RWPE2 (cell line): ENCODE results near the gene MACROD2.

Experiments used
- ATAC-seq: fragments of 200-7000 bp; cut with Tn5 transposase; 3 replicates; pipeline ENCODE4 v1.9.1; 2021; ENCODE audit warnings: low read depth
- DNase-seq: peaks from one replicate; pipeline ENCODE4 v3.0.0-alpha.2; 2020; ENCODE audit warnings: low spot score
- H3K27ac ChIP-seq: fragments of 450-650 bp; 2 replicates; pipeline ENCODE4 v1.5.1; 2017; ENCODE audit warnings: mild to moderate bottlenecking; ENCODE audit not compliant: poor library complexity, severe bottlenecking
- H3K27me3 ChIP-seq: fragments of 250-450 bp; sonication (Bioruptor Pico); 2 replicates; pipeline ENCODE4 v1.5.1; 2021; ENCODE audit warnings: mild to moderate bottlenecking, moderate library complexity; ENCODE audit not compliant: insufficient read depth, poor library complexity, severe bottlenecking
- H3K36me3 ChIP-seq: fragments of 250-450 bp; sonication (Bioruptor Pico); 2 replicates; pipeline ENCODE4 v1.5.1; 2020; ENCODE audit warnings: low read depth, mild to moderate bottlenecking, moderate library complexity
- H3K4me1 ChIP-seq: fragments of 250-450 bp; sonication (Bioruptor Pico); 2 replicates; pipeline ENCODE4 v1.5.1; 2021; ENCODE audit warnings: mild to moderate bottlenecking, moderate library complexity; ENCODE audit not compliant: insufficient read depth, poor library complexity, severe bottlenecking
- H3K4me3 ChIP-seq: fragments of 250-450 bp; sonication (Bioruptor Pico); 2 replicates; pipeline ENCODE4 v1.5.1; 2021; ENCODE audit warnings: mild to moderate bottlenecking, moderate library complexity; ENCODE audit not compliant: severe bottlenecking
- H3K9me3 ChIP-seq: fragments of 250-450 bp; sonication (Bioruptor Pico); 2 replicates; pipeline ENCODE4 v1.5.1; 2021; ENCODE audit warnings: mild to moderate bottlenecking, moderate library complexity; ENCODE audit not compliant: severe bottlenecking
- CTCF ChIP-seq: fragments of 450-650 bp; IDR thresholded peaks from one replicate; pipeline ENCODE4 v1.5.1; 2017; ENCODE audit warnings: mild to moderate bottlenecking, moderate library complexity; ENCODE audit not compliant: poor library complexity, severe bottlenecking

Gene MACROD2

GRCh38 chr20:16025084-16025483 is 2029.8 kb downstream of the MACROD2 start:
- DNase-seq (no peak), ATAC-seq (no peak)
- peaks cover 12% of the 10 kb centered on the region for H3K4me1 ChIP-seq
- no peak for TF ChIP-seq CTCF
- no peak overlapping the region for H3K4me3 ChIP-seq
- H3K27ac ChIP-seq: no peak overlapping the region
- H3K9me3 ChIP-seq: no peaks in the 10 kb centered on the region
- H3K36me3 ChIP-seq: no peaks in the 10 kb centered on the region
- no peaks in the 10 kb centered on the region for H3K27me3 ChIP-seq

- no peak for DNase-seq
- TF ChIP-seq CTCF: no peak
- no peaks in the 10 kb centered on the region for H3K9me3 ChIP-seq
- H3K4me3 ChIP-seq: no peak overlapping the region
- H3K4me1 ChIP-seq: no peaks in the 10 kb centered on the region
- H3K27me3 ChIP-seq: peaks cover 7% of the 10 kb centered on the region
- H3K27ac ChIP-seq: no peak overlapping the region
- no peak for ATAC-seq
- H3K36me3 ChIP-seq: no peaks in the 10 kb centered on the region
Observed at GRCh38 chr20:16027686-16028085, 2032.4 kb downstream of the MACROD2 start.

- DNase-seq (no peak), ATAC-seq (no peak)
- TF ChIP-seq CTCF: no peak
- Histone ChIP-seq H3K4me3 (no peak overlapping the region), H3K27me3 (peaks cover 7% of the 10 kb centered on the region), H3K4me1 (no peaks in the 10 kb centered on the region), H3K36me3 (no peaks in the 10 kb centered on the region), H3K27ac (no peak overlapping the region), H3K9me3 (no peaks in the 10 kb centered on the region)
Observed at GRCh38 chr20:16028923-16029322, 2033.6 kb downstream of the MACROD2 start.

GRCh38 chr20:16030253-16030652 is 2034.9 kb downstream of the MACROD2 start:
- Histone ChIP-seq H3K27ac (no peak overlapping the region), H3K27me3 (peaks cover 7% of the 10 kb centered on the region), H3K36me3 (no peaks in the 10 kb centered on the region), H3K4me1 (no peaks in the 10 kb centered on the region), H3K4me3 (no peak overlapping the region), H3K9me3 (no peaks in the 10 kb centered on the region)
- DNase-seq (no peak), ATAC-seq (no peak)
- no peak for TF ChIP-seq CTCF

GRCh38 chr20:16035576-16035975 is 2040.3 kb downstream of the MACROD2 start:
- H3K27ac ChIP-seq: no peak overlapping the region
- no peaks in the 10 kb centered on the region for H3K4me1 ChIP-seq
- no peak for DNase-seq
- TF ChIP-seq CTCF: no peak
- no peak for ATAC-seq
- no peak overlapping the region for H3K4me3 ChIP-seq
- peaks cover 22% of the 10 kb centered on the region for H3K27me3 ChIP-seq
- H3K9me3 ChIP-seq: no peaks in the 10 kb centered on the region
- H3K36me3 ChIP-seq: no peaks in the 10 kb centered on the region
